DMS53 (cell line): ENCODE results near the gene TPRG1.
"Not testable (repeated sequence)": the region's sequence is repeated elsewhere in the genome, so short reads cannot be mapped to it uniquely, and the experiment has no call there.

ENCODE experiments used
- DNase-seq: peaks from one replicate; lab custom pipeline; 2025; lab: John Stamatoyannopoulos, UW

Gene TPRG1

GRCh38 chr3:189312866-189313265 lies 141.1 kb downstream of the TPRG1 start:
- no peak for DNase-seq

DNA sequence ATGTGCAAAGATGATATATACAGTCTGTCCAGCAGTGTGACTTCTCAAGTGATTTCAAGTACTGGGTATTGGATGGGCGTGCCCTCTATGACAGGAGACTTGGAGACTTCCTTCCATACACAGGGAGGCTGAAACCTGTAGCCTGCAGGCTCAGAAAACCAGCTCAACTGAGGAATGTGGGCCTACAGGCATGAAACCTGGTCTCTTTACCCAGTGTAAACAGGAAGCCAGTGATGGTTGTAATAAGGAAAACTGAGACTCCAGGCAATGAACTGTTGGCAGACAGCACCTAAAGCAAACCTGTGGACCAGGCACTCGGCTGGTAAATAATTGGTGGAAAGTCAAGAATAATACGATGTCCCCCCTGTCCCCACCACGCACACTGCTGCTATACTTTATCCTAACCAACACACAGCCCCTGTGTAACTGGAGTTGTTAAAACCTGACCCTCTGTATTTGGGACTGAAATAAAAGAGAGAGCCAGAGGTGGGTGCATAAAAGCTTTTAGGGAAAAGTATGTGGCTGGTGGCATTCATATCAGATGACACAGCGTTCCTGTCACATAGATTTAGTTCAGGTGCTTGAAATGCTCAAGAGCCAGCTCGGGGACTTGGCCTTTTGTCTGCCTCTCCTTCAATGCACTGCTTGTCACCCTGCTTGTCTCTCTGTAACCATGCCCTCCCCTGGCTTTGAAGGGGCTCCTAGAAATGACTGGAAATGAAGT lies 144.7 kb downstream of the TPRG1 start:
- DNase-seq = peak; percentile 89

DNA sequence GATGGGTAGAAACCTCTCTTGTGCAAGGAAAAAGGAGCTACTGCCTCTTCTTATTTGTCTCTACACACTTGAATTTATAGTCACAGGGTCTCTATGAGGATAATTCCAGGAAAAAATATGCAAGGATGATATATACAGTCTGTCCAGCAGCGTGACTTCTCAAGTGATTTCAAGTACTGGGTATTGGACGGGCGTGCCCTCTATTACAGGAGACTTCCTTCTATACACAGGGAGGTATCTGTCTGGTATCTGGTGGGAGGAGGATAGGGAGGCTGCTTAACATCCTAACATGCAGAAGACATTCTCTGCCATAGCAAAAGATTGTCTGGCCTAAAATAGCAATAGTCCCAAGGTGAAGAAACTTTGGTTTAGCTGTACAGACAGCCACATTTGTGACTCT lies 146.1 kb downstream of the TPRG1 start:
- DNase-seq = peak; percentile 77

GRCh38 chr3:189320511-189320910 lies 148.7 kb downstream of the TPRG1 start:
- DNase-seq = no peak

DNA sequence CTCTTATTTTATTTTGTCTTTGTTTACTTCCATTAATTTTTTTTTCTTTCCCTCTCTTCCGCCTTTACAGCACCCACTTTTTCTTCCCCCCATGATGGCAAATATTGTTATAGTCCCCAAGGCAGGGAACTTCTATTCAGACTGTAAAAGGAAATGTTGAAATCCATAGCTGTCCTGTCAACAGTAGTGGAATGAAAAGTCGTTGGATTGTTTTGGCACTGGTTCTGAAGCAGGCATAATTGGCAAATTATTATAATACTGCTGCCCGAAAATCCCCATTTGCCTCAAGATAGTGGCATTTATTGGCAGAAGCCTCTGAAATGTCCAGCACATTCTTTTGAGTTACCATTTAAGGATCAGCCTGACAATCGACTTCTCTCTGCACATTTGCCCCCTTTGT lies 150.6 kb downstream of the TPRG1 start:
- DNase-seq = no peak

GRCh38 chr3:189324538-189325138 lies 152.9 kb downstream of the TPRG1 start:
- peak; percentile 94 for DNase-seq

DNA sequence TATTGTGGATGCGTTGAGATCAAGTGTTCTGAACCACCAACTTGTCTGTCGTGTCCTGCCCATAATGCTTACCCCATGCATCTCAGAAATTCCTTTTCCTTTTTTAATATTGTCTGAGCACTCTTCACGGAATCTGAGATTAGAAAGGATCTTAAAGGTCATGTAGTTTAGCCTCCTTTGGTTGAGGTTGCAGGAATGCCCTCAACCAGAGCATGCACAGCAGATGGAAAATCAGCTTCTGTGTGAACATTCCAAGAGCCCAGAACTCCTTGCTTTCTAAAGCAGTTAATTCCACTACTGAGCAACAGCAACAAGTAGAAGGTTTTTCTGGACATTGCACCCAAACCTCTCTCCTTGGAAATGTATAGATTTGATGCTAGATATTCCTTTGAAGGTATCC lies 153.7 kb downstream of the TPRG1 start:
- peak; percentile 13 for DNase-seq

GRCh38 chr3:189329630-189330029 lies 157.9 kb downstream of the TPRG1 start:
- not testable (repeated sequence) for DNase-seq

GRCh38 chr3:189330066-189330465 lies 158.3 kb downstream of the TPRG1 start:
- DNase-seq = no peak

DNA sequence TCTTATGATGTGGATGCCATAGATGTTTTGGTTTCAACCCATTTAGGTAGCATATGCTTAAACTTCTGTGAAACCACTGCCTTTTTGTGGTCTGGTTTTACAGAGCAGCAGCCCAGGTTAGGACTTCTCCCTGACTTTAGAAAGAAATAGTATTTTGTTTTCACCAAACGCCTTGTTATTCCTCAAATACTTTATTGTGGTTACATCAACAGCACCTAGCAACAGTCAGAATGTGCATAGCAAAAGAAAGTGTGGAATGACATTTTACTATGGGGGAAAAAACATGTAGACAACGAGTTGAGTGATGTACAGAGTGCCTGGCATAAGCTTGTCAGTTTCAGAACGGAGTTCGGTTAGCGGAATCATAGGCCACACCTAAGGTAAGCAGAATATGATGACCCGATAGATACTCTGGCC lies 159.2 kb downstream of the TPRG1 start:
- no peak for DNase-seq

DNA sequence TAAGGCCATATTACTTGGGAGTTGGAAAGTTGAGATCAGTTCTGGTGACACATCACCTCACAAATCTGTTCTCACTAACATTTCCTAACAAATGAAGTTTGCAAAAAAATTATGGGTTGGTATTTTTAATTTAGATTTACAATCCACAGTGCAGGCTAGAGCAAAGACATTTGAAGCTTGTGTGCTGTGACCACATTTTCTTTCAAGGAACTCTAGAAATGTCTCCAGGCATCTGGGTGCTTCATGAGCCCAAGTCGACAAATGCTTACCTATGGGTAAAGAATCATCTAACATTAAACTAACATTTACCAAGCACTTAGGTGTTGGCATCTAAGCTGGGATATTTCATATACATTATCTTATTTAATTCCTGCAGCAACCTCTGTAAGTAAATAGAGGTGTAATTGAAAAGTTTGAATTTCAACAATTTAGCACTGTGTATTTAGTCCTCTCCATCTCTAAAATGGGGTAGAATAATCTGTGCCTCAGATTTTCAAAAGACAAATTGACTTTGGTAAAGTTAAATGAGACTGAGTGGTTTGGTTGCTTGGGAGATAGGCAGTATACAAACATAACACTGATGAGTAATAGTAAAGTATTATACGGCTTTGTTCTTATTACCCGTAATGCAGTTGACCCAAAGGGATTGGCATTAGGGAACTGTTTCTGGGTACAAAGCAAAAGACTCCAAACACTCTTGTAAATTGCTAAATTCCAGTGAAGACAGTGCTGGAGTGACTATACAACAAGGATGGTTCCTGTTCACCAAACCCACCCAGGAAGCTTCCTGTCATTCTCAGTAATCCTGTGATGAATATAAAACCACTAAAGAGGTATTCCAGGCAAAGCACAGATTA lies 162.5 kb downstream of the TPRG1 start:
- DNase-seq = peak; percentile 9

DNA sequence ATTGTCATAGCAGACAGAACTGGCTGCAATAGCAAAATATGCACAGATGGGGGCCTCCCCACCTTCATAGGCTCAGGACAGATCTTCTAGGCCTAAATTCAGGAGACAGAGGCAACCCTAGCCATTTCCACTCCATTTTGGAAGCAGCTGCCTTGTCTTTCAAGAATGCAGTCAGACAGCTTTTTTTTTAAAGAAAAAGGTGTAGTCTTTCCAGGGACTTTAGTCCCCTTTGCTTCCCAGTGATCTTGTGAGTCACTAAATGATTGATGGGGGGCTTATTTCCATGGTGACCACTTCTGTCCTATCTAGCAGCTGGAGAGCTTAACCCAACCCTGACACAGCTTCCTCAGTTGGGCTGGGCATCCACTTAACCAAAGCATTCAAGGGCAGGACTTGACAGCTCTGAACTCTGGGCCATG lies 165.9 kb downstream of the TPRG1 start:
- peak; percentile 19 for DNase-seq

GRCh38 chr3:189338366-189338765 lies 166.6 kb downstream of the TPRG1 start:
- no peak for DNase-seq

DNA sequence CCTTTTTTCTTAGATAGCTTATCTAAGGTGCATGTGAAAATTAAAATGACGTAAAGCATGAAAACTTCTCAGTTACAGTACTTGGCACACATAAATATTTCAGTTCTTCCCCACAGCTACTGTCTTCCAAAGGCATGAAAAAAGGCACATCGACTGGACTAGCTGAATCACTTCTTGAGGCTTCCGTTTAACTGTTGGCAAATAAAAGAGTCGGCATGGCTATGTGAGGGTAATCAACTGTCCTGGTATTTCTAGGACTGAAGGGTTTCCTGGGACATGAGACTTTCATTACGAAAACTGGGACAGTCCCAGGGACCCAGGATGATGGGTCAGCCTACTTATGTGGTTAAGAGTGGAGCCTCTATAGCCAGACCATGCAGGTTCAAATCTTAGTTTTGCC lies 168.2 kb downstream of the TPRG1 start:
- no peak for DNase-seq

DNA sequence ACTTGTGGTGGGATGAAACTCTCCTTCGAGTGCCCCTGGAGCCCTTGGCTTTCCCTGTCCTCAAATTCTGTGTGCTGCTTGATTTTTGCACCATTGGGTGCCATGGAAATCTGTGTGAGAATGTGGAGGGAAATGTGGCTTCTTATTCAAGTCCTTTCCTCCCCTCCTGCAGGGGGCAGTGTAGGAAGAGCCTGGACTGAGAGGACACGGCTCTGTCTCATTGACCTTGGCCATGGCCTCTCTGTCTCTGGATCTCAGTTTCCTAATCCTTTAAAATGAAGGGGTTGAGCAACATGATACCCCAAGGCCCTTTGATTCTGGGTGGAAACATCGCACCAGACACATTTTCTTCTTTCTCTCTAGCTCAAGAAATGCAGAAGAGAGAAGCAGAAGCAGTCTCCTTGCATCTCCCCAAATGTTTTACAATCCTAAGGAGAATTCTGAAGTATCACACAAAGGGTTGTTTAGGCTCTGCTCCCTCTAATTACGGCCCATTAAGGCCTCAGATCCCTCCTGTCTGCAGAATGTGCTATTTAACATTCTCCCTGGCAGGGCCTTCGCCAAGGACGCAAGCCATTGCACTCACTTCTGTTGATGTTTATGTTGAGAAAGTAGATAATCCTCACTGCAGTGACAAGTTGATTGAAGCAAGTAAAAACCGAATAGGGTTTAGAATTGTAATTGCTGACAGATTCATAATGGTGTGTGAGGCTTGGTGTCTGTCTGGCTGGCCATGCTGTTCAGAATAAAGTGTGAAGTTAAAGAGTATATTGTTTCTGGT lies 169.1 kb downstream of the TPRG1 start:
- DNase-seq = peak; percentile 48

DNA sequence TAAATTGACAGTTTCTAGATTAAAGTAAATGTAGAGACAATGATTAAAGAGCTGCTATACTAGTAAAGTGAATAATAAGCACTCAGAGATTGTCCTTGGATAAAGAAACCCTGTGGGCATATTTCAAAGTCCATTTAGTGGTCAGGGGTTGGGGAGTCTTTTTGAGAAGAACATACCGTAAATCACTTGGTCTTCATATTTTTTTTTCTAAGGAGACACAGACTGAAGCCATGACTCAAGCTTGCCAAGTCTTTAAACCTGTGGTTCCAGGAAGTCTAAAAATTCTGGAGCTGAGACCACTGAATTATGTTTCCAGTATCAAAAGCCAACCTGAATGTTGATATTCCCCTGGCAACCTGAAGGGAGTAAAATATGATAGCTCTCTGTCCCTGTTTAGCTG lies 171.0 kb downstream of the TPRG1 start:
- DNase-seq = no peak

DNA sequence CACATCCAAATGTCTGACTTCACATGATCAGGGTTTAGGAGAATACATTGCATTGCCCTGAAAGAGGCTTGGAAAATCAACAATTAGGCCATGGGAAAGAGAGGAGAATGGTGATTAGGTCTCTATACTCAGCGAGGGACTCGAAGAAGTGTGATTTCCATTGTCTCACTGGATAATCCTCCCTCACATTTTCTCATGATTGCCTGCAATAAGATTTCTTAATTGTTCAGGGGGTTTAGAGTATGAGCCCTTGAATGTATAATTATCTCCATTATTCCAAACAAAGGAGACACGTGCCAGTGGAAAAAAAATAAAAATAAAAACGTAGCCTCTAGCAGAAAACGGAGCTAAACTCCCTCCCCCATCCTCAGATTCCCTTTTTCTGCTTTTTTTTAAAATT lies 173.2 kb downstream of the TPRG1 start:
- no peak for DNase-seq

- no peak for DNase-seq
Observed at GRCh38 chr3:189349772-189350171, 178.0 kb downstream of the TPRG1 start.

- no peak for DNase-seq
Observed at GRCh38 chr3:189353318-189353965, 181.7 kb downstream of the TPRG1 start.

DNA sequence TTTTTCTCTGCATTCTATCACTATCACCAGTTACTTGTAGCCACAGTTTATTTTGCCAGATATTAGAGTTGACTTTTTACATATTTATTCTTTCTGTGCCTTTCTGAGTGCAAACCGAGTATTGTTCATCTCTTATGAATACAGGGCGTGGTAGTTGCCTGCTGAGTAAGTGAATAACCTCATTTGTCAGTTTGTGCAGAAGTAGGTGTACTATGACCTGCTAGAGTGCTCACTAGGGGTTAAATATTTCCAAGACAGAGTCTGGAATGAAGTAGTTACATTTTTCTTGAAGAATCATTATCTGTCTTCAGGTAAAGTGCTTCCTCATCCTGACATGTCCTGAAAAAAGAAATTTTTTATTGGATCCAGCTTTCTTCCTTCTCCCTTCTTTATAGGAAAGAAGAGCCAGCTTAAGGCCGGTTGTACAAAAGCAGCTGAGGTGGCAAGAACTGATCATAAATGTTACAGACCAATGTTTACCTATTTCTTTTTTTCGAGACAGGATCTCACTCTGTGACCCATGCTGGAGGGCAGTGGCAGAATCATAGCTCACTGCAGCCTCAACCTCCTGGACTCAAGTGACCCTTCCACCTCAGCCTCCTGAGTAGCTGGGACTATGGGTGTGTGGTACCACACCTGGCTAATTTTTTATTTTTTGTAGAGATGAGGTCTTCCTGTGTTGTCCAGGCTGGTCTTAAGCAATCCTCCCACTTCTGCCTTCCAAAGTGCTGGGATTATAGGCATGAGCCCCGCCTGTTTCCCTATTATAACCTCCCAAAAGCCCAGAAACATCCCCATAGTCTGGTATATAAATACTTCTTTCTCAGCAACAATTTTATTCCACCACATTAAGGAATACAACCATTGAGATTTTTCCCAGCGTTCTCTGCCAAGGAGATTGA lies 182.5 kb downstream of the TPRG1 start:
- DNase-seq = no peak

DNA sequence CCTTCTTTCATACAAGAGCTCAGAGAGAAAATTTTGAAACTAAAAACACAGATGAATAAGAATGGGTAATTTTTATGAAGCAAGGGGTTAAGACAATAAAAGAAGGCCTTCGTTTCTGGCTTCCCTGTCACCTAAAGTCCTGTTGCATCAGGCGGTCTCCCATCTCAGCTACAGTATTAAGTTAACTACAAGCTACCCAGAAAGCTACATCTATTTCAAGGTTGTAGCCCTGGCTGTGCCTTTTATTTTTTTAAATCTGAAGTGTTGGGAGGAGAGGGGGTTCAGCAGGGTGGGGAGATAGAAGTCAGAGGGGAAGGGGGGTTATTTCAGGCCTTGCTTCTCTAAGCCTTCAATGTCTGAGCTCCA lies 183.3 kb downstream of the TPRG1 start:
- no peak for DNase-seq
